ENCODE results near the gene NUP133. TPM values are rescaled to one million over a fixed set of nuclear protein-coding genes. Genes with fewer than 3 reads are reported as not detected.

Gene NUP133
- total and polyA plus RNA-seq, 2 donors (not counting 3 experiments of a cell fraction or from before 2014, with no cell fraction given): 13.4 to 43.2 TPM

DNA sequence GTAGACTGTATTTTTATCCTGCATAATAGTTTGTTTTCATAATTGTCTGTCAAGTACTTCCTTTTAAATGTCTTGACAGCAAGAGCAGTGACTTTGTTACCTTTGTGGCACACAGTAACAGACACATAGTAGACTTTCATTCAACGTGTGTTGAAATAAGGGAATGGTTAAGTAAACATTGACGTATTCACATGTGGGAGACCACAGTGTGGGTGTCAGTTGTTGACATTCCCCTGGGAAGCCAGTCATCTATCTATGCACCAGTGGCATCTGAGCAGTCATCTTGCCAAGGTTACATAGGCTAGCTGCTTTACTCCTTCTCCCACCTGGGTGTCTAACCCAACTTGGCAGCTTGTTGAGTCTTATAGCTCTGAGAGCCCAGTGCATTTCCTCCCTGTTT, 1.4 kb upstream of the NUP133 start:
- TF ChIP-seq, protein P1, sequence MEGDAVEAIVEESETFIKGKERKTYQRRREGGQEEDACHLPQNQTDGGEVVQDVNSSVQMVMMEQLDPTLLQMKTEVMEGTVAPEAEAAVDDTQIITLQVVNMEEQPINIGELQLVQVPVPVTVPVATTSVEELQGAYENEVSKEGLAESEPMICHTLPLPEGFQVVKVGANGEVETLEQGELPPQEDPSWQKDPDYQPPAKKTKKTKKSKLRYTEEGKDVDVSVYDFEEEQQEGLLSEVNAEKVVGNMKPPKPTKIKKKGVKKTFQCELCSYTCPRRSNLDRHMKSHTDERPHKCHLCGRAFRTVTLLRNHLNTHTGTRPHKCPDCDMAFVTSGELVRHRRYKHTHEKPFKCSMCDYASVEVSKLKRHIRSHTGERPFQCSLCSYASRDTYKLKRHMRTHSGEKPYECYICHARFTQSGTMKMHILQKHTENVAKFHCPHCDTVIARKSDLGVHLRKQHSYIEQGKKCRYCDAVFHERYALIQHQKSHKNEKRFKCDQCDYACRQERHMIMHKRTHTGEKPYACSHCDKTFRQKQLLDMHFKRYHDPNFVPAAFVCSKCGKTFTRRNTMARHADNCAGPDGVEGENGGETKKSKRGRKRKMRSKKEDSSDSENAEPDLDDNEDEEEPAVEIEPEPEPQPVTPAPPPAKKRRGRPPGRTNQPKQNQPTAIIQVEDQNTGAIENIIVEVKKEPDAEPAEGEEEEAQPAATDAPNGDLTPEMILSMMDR (IDR thresholded peaks at IDR 0.05; ENCODE audit: extremely low read depth in 1 of 2, insufficient read depth in 1 of 2, low read depth in 1 of 2, low read length in 2 of 2): no peak
- TF ChIP-seq FOS (IDR thresholded peaks at IDR 0.05; ENCODE audit: borderline replicate concordance, insufficient read depth, low read length) (no peak), GATA2 (IDR thresholded peaks at IDR 0.05; ENCODE audit: insufficient read depth, insufficient read length, low read depth, low read length) (no peak), EZH2 (IDR thresholded peaks at IDR 0.05; ENCODE audit: borderline replicate concordance, low read depth, low read length, severe bottlenecking) (no peak), JUN (IDR thresholded peaks at IDR 0.05; ENCODE audit: borderline replicate concordance, insufficient read depth, insufficient read length, low read depth) (no peak), POLR2AphosphoS5 (IDR thresholded peaks at IDR 0.05; ENCODE audit: insufficient read depth, low read depth, low read length) (no peak)
- Histone ChIP-seq H3K9me1 (replicated peaks; ENCODE audit: control insufficient read depth, extremely low read depth, insufficient read depth, low read length) (no peaks in the 10 kb centered on the region), H3K27ac (ENCODE audit: insufficient read depth, low read depth, low read length) (no peak overlapping the region), H3K4me3 (replicated peaks in 1 of 3; ENCODE audit: insufficient read depth in 1 of 3, low read depth in 1 of 3, low read length in 3 of 3) (no peak overlapping the region), H3K9me3 (replicated peaks; ENCODE audit: control insufficient read depth, insufficient read depth, low read length) (no peaks in the 10 kb centered on the region), H3K36me3 (ENCODE audit: control insufficient read depth in 2 of 2, extremely low read depth in 1 of 2, insufficient read depth in 2 of 2, low read length in 2 of 2) (no peaks in the 10 kb centered on the region), H2AFZ (ENCODE audit: low read depth, low read length) (peak overlapping the region; percentile 72), H3K4me1 (ENCODE audit: control insufficient read depth, extremely low read depth, insufficient read depth, low read length) (peaks cover 14% of the 10 kb centered on the region), H4K20me1 (replicated peaks; ENCODE audit: control insufficient read depth, extremely low read depth, insufficient read depth, low read length) (no peaks in the 10 kb centered on the region), H3K79me2 (ENCODE audit: control insufficient read depth, insufficient read depth, low read length) (peaks cover 17% of the 10 kb centered on the region), H3K27me3 (ENCODE audit: control insufficient read depth in 2 of 2, insufficient read depth in 2 of 2, low read length in 2 of 2) (no peaks in the 10 kb centered on the region), H3K4me2 (ENCODE audit: insufficient read depth, low read length) (no peak overlapping the region), H3K9ac (replicated peaks; ENCODE audit: extremely low read depth, insufficient read depth, low read length) (no peak overlapping the region)
- dilution Hi-C loops (cut with MboI; ENCODE audit: extremely low pct_ligation_motif_present, low sequenced_read_pairs) (no loop called here), intact Hi-C loops (cut with micrococcal nuclease) (loop anchor here (2.0 to 5.0 kb wide), 2 partner anchors 167 to 237 kb away; partner anchors contain the start of genes CCSAP and RAB4A)
- DNase-seq (ENCODE audit: low read depth, low spot score): no peak
- ChIA-PET POLR2A (no interaction called here), CTCF (interaction anchor here (2.8 kb wide), 1 partner anchor 28 kb away, joined by 10 read pairs; no protein-coding TSS in a partner anchor)
- BruUV-seq (replicated peaks): no TSS peak
- FAIRE-seq: no peak

All from endothelial cell of umbilical vein (primary cell).